GM19328 (cell line): ENCODE results near the gene PTPRF.
"Not testable (repeated sequence)": the region's sequence is repeated elsewhere in the genome, so short reads cannot be mapped to it uniquely, and the experiment has no call there.

Source experiments
- ATAC-seq: cut with Tn5 transposase; IDR thresholded peaks from one replicate; pipeline ENCODE4 v1.9.1; 2021; ENCODE audit warnings: mild to moderate bottlenecking, moderate library complexity; ENCODE audit not compliant: unreplicated experiment

PTPRF gene

DNA sequence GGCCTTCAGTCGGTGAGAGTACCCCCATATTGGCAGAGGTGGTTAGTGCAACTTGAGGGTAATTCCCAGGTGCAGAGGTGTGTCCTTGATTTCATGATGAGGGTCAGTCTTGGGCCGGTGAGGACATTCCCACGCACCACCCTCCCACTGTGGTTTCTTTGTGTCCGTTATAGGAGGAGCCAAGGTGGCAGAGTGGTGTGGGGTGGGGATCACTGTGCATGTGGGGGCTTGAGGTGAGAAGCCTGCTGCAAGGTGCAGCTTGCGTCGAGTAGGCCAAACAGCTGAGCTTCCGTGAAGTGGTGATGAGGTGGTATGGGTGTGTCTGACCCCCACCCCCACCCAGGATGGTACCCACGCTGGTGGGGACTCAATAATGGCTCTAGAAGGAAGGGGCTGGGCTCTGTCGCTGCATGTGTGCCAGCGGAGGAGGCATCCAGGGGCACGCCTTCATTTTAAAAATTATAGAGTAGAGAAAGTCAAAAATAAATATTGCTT lies 6.2 kb downstream of the PTPRF start:
- ATAC-seq, result no peak

DNA sequence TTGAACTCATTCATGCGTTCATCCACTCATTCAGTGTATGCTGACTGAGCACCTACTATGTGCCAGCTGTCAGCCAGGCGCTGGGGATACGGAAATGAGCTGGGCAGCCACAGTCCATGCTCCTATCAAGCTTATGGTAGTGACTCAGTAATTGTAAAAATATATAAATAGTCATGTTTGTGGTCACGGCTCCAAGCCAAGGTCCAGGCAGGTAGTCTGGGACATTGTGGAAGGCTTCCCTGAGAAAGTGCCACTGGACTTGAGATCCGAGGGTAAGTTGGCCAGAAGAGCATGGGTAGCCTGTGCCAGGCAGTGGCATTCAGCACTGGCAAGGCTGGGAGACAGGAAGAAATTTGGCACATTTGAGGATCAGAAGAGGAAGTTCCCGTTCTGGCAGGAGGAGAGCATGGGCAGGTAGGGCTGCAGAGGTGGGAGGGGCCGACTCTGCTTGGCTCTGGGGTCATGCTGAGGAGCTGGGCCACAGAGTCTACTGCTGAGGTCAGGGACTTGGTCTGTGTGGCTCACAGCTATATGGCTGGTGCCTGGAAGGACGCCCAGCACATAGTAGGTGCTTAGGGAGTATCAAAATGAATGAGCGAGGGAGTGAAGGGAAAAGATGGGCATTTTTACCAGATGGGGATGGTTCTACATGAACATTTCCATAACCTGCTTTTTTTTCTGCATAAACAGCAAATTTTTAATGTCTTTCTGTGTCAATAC lies 6.9 kb downstream of the PTPRF start:
- ATAC-seq, result no peak

DNA sequence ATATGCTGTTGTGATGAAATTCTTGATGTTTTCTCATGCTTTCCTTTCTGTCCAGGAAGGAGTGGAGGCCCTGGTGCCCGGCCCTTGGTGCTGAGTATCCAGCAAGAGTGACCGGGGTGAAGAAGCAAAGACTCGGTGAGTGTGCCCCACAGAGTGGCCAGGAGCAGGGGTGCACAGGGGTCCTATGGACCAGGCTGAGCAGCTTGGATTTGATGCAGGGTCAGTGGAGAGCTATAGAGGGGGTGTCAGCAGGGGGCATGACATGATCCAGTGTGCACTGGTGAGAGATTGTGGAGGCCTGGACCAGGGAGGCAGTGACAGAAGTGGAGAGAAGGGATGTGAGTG lies 7.4 kb downstream of the PTPRF start:
- no peak for ATAC-seq

DNA sequence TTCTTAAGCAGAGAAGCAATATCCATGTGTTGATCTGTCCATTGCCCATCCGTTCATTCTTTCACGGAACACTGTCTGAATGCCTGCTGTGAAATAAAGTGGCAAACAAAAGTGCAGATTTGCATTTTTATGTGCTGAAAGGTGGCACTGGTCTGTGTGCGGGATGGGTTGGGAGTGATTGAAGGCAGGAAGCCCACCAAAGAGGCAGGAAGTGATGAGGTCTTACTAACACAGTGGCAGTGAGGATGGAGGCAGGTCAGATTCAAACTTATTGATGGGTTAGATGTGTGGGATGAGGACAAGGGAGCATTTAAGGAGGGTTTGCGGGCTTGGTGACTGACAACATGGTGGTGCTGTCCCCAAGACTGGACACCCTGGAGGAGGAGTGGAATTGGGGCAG lies 8.3 kb downstream of the PTPRF start:
- ATAC-seq, result no peak

DNA sequence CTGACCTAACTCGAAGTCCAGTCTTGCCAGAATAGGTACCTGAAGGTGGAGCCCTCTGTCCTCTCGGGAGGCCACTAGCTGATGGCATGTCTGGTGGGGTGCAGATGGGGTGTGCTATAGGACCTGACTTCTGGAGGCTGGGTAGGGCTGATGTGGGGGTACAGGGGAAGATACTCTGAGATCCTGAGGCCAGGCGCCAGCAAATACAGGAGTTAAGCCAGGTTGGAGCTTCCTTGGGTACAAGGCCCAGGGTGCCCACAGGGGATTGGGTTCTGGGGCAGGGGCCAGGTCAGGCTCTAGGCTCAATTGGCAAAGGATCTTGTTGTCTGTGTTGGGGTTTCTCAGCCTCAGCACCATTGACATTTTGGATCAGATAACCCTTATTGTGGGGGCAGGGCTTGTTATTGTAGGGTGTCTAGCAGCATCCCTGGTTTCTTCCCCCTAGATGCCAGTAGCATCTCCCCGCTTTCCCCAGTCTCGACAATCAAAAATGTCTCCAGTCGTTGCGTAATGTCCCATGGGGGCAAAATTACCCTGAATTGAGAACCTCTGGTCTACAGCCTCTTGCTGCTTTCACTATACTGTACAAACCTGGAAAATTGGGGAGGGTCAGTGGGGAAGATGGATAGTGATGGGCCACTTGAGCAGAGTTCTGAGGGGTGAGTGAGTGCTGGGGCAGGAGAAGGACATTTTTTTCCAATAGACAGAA lies 9.2 kb downstream of the PTPRF start:
- no peak for ATAC-seq

DNA sequence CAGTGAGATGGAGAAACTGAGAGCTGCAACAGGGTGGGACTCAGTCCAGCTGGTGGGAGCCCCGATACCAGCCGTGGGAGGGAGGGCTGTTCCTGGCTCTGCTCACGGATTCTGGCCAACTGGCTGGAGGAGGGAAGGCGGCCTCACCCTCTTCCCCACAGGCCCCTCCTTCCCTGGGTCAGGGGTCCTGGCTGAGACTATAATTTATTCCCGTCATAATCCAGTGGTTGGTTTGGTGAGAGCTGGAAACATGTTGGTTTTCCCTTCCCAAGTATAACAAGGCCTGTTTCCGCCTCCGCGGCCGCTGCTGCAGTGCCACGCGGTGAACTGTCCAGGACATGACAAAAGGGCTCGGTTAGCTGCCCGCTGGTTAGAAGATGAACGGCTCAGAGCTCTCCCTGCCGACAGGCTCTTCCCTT lies 10.0 kb downstream of the PTPRF start:
- no peak for ATAC-seq

DNA sequence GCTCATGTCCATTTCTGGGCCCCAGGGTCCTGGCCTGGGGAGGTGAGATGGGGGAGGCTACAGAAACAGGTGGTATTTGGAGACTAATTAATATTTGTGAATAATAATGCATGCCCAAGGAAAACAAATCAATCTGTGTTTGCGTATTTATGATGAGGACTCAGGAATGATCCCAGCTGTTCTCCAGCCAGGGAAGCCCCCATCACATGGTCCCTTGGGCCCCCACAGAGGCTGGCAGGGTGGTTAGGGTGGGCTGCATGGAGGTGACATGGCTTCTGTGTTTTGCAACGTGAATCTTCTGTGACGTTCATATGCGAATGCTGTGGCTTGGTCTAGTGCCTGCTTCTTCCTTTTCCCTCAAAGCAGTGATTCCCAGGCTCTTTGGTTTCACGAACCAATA lies 10.5 kb downstream of the PTPRF start:
- no peak for ATAC-seq

DNA sequence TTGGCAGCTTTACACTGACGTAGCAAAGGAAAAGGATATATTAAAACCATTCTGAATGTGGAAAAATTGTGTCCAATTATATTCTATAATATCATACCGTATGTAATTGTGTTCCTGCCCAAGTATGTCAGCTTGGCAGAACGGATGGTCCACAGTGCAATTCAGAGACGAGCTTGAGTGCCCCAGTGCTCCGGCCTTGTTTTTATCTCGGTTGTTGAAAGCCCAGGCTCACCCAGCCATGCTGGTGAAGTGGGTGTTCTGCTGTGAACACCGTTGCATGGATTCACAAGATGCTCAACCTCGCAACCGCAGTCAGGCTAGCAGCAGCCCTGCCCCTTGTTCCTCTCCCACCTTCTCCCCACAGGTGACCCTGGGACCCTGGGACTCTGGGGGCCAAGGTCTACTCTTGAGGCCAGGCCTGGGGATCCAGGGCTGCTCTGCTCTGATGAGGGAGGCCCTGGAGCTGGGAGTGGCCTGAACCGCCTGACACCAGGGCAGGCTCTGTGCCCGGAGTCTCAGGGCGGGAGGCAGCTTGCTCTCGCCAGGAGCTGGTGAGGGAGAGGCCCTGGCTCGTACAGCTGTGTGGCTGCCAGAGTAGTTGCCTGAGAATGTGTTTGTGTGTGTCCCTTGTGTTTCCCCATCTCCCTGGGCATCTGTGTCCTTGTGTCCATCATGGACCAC lies 11.2 kb downstream of the PTPRF start:
- no peak for ATAC-seq

DNA sequence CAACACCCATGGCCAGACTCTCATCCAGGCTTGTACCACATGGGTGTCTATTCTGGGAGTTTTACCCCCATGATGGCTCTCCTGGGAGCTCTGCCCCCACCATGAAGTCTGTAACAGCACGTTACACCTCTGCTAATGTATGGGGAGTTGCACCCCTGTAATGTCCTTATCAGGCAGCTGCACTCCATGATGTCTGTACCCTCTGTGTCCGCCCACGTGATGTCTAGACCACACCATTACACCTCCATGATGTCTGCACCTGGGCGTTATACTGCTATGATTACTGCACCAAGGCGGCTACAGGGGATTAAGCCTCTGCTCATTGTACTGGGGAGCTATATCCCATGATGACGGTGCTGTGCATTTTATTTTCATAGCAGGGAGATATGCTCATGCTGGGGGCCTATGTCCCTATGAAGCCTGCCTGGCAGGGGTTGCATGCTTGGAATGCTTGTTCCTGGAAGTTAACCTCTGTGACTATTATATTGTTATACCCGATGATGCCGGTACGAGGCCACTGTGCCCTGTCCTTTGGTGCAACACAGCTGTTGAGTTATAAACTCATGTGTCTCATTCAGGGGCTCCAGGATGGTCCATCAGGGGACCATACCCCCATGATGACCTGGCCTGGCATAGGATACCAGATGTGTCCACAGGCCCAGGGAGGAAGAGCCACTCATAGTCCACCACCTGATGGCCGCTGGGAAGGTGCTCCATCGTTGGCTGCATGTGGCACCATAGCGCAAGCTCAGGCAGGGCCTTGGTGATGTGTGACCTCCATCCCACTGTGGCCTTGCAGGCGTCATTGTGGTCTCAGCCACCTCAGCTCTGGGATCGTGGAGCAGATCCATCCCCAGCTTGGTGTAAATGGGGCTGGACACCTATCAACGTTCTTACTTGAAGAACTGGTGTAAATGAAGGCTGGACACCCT lies 12.1 kb downstream of the PTPRF start:
- ATAC-seq, result no peak

DNA sequence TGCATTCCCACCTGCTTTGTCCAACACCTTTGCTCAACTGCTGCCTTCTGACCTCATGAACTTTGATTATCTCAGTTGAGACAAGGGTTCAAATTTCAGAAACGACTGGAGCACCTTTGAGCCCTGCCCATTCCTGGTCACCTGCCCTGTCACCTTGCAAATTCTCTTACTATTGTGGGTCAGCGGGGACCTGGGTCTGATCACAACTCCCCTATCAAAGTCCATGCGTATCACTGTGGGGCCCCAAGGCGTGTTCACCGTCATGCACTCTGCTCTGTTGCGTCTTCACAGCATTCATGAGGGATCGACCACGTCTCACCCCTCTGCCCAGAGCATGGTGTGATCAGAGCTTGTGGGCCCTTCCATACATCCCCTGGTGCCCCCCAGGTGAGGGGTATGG lies 12.9 kb downstream of the PTPRF start:
- no peak for ATAC-seq

DNA sequence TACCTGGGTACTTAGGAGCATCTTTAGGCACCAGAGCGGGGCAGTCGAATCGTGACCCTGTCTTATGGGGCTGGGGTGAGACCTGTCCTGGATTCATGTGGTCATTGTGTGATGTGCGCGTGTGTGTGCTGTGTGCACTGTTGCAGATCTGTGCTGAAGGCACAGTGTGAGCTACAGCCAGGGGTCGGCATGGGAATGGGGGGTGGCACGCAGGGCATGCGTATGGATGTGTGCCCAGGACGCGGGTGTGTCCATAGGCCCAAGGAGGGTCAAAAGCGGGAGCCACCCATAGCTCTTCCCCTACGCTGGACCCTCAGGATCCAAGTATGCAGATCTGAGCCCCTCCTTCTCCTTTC lies 14.6 kb downstream of the PTPRF start:
- ATAC-seq, result no peak

DNA sequence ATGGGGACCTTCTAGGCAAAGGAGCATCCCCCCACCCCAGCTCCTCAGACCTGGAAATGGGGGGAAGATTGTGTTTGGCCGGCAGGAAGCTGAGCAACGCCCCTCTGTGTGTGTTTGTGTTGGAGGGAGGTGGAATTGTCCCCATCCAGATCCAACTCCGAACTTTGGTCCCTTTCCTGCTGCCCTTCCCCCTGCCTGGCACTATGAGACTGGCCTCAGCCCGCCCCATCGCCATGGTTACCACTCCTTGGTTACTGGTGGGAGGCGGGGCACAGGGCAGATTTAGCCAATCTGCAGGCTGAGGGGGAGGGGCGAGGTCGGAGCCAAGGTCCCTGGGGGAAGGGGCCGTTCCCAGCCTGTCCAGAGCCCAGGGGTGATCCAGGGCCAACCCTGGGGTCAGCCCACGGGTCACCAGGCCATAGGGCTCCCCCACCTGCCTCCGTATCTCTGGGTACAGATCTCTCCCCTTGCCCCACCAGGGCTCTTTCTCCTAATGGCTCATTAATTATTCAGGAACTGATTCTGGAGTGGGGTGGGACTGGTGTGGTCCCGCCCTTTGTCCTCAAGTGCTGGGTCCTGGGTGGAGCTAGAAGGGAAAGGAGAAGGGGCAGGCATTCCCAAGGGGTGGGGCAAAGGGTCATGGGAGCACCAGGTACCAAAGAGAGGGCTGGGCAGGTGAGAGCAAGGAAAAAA lies 15.2 kb downstream of the PTPRF start:
- no peak for ATAC-seq

DNA sequence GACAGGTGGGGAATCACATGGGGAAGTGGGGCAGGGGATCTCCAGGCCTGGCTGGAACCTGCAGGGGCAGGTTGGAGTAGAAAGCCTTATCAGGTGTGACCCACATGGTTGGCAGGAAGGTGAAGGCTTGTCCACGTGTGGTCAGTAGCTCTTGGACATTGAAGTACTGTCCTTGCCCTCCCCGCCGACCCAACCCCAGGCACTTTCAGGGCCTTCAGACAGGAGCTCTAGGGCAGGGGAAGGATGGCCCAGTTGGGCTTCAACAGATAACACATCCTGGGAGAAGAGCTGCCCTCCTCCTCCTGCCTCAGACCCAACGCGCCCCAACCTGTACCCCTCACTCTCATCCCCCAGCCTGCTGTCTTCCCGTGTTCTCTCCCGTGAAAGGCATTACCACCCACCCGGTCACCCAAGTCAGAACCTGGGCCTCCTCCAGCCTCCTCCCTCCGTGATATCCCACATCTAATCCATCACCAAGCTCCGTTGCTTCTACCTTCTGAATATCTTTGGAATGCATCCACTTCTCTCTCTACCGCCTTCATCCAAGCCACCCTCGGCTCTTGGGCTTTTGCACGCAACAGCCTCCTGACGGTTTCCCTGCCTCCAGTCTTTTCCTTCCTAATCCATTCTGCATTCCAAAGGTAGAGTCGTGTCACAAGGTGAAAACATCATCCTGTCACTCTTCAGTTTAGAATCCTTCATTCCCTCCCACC lies 15.9 kb downstream of the PTPRF start:
- ATAC-seq, result no peak

DNA sequence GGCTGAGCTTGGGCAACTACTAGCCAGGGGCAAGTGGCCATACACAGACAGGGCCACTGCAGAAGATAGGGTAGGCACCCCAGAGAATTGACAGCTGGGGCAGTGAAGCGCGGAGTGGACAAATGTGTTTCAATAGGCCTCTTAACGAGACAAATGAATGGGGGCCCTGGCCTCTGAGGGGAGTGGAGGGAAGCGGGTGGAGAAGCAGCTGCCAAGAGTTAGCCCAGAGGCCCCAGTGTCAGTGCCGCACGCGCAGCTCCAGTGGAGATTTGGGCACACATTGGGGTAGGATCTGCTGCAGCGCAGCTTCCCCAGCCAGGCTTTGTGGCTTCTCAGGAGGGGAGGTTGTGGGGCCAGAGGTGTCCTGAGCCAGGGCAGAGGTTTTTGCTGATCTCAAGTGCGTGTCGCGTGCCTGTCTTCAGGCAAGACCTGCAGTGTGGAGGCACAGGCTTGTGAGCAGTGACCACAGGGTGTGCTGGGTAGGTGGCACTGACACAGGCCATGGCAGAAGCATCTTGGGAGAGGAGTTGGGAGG lies 16.9 kb downstream of the PTPRF start:
- no peak for ATAC-seq

DNA sequence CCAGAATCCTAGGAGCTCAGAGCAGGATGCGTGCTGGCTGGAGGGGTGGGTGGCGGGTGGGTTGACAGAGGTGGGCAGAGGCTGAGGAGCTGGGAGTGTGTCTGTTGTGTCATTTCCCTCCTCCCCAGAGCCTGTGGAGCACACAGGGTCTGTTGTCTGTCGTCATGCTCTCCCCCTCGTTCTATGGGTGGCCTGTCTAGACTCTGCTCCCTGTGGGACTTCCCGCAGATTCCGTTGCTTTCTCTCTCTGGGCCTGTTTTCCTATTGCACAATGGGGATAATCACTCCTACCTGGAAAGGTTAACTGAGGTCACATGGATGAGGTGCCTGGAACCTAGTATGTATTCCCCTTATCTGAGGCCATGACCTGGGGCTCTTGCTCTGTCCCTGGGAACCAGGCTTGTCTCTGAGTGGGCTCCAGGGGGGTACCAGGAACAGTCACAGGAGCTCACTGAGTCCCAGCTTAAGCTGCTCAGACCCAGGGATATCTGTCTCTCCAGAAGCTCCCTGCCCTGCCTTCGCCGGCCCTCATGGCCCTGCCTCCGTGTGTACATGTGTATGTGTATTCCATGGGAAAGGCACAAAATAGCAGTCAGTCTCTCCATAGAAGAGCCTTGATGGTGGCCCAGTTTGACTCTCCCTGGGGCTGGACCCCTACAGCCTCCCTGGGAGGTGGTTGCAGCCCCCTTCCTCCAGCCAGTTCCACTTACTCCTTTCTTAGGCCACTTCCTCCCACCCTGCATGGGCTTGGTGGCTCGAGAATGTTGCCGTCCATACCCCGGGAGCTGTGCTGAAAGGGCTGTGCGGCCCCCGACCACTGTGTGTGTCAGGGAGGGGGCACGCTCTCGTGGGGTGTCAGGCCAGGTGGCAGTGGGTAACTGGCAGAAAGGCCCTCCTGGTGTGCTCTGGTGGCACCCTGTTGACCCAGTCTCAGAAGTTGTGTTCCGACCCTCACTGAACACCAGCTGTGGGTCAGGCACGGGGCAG lies 17.9 kb downstream of the PTPRF start:
- ATAC-seq, result no peak

DNA sequence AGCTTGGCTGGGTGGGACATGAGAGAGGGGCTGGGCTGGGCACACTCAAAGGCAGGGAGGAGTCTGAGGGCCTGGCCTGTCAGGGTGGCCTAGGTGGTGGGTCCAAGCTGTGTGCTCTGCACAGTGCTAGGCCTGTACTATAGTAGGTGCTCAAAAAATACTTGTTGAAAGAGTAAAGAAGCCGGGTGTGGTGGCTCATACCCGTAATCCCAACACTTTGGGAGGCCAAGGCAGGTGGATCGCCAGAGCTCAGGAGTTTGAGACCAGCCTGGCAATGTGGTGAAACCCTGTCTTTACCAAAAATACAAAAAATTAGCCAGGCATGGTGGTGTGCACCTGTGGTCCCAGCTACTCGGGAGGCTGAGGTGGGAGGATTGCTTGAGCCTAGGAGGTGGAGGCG lies 18.7 kb downstream of the PTPRF start:
- ATAC-seq, result not testable (repeated sequence)

DNA sequence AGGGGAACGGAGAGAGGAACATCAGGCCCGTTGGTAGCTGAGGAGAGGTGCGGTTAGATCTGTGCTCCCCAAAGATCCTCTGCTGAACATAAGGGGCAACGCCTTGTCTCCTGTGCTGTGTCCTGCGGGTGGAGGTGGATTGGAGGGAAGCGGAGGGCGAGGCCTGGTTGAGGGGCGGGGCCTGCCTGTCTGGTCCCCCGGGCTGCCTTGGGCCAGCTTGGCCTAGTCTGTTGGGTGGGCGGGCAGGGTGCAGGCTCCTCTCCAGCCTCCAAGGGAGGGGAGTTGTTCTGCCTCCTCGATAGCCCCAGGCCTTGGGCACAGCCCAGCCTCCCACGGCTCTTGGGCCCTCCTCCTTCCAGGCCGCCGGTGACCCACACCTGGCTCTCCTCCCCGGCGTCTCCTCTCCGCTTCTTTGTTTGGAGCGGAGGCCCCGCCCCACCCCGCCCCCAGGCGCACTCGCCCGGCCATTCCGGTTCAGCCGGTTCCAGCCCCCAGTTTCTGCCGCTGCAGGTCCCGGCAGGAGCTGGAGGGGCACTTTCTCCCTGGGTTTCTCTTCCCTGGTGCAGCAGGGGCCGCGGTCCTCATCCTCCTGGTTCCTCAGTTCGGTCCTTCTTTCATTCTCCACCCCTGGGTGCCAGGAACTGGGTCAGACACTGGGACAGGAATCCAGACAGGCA lies 19.4 kb downstream of the PTPRF start:
- no peak for ATAC-seq
